HFFc6 (cell line): ENCODE measurements around the gene SH3RF3. TPM values are rescaled to one million over a fixed set of nuclear protein-coding genes. Genes with fewer than 3 reads are reported as not detected.

Experiments used
- DNase-seq: peaks from one replicate; pipeline ENCODE4 v3.0.0-alpha.2; 2018
- H3K27ac Mint-ChIP-seq: 2 replicates; pipeline ENCODE4 v1.8.0; 2020; ENCODE audit warnings: mild to moderate bottlenecking, mixed read lengths
- H3K27me3 Mint-ChIP-seq: 2 replicates; pipeline ENCODE4 v1.8.0; 2021; ENCODE audit warnings: mild to moderate bottlenecking, moderate library complexity, mixed read lengths; ENCODE audit not compliant: insufficient read depth
- H3K36me3 Mint-ChIP-seq: 2 replicates; pipeline ENCODE4 v1.8.0; 2021; ENCODE audit warnings: low read depth, mixed read lengths
- H3K4me1 Mint-ChIP-seq: 2 replicates; pipeline ENCODE4 v1.8.0; 2020; ENCODE audit warnings: low read depth, mixed read lengths
- H3K4me3 Mint-ChIP-seq: 2 replicates; pipeline ENCODE4 v1.8.0; 2020; ENCODE audit warnings: mild to moderate bottlenecking, moderate library complexity, mixed read lengths
- H3K9me3 Mint-ChIP-seq: 2 replicates; pipeline ENCODE4 v1.8.0; 2020; ENCODE audit warnings: mild to moderate bottlenecking, mixed read lengths
- CTCF ChIP-seq: fragments of 200-600 bp; sonication (generic); IDR thresholded peaks from 2 replicates; pipeline ENCODE4 v1.5.0; 2021; ENCODE audit warnings: antibody characterized with exemption, mild to moderate bottlenecking
- total RNA-seq, 6 experiments: library from RNA; stranded (reverse); fragmentation: NEBNext Ultra II Directional; extraction: Animal tissue kit (Norgen Biotek cat#: 25700); gene quantifications; 2 replicates in 1 of 6; 3 replicates in 5 of 6; pipeline ENCODE4 v1.2.3, GENCODE V29; 2021

SH3RF3 gene
- total RNA-seq, 6 experiments from 2014 or later: 2.4 to 4.4 (median 3.7) TPM

- no peak for DNase-seq
- Mint-ChIP-seq H3K4me3 (no peak overlapping the region), H3K4me1 (peaks cover 35% of the 10 kb centered on the region), H3K27me3 (peaks cover 14% of the 10 kb centered on the region; the same call in 1 of the 2 replicates), H3K27ac (no peak overlapping the region), H3K36me3 (no peaks in the 10 kb centered on the region; the same call in none of the 2 replicates), H3K9me3 (no peaks in the 10 kb centered on the region)
- no peak for TF ChIP-seq CTCF
Measured at GRCh38 chr2:109419171-109419756, 290.3 kb downstream of the SH3RF3 start.

GRCh38 chr2:109419960-109420370 lies 291.0 kb downstream of the SH3RF3 start:
- peak; percentile 77 for DNase-seq
- peaks cover 12% of the 10 kb centered on the region; the same call in 1 of the 2 replicates for H3K27me3 Mint-ChIP-seq
- H3K4me1 Mint-ChIP-seq: peaks cover 35% of the 10 kb centered on the region
- H3K27ac Mint-ChIP-seq: no peak overlapping the region
- no peaks in the 10 kb centered on the region for H3K9me3 Mint-ChIP-seq
- TF ChIP-seq CTCF: no peak
- peak overlapping the region; percentile 11; the same call in 1 of the 2 replicates for H3K4me3 Mint-ChIP-seq
- no peaks in the 10 kb centered on the region; the same call in none of the 2 replicates for H3K36me3 Mint-ChIP-seq

DNA sequence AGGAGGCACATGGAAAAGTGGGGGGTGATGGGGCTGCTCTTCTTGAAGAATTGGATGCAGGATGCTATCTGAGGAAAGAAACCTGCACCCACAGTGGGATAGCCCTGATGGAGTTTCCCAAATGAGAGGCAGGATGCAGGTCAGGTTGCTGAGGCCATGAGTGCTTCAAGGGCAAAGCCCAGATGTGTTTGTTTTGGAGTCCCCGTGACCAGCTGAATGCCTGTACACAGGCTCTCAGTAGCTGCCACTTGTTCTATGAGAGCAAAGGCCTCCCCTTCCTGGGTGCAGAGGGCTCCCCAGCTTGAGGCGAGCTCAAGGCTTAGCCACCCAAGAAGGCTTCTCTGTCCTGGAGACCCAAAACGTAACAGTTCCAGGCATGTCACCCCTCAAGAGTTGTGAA lies 292.1 kb downstream of the SH3RF3 start:
- H3K27me3 Mint-ChIP-seq: peaks cover 14% of the 10 kb centered on the region; the same call in 1 of the 2 replicates
- H3K4me1 Mint-ChIP-seq: peaks cover 35% of the 10 kb centered on the region
- H3K27ac Mint-ChIP-seq: no peak overlapping the region

DNA sequence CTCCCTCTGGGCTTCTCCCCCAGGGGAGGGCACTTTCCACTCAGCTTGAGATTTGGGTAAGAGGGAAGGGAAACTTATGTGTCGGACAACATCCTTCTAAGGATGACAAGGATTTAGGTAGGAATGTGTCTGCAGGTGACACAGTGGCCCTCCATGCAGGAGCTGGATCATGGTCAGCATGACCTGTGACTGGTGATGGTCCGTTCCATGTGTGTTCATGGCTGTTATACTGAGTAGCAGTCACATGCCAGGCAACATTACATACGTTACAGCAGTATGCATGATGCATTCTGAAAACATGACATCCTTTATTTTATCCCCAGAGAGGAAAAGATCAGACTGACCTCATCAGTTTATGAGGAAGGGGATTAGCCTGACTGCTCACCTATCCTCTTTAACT lies 292.6 kb downstream of the SH3RF3 start:
- no peak overlapping the region for H3K4me3 Mint-ChIP-seq
- peaks cover 17% of the 10 kb centered on the region; the same call in 1 of the 2 replicates for H3K27me3 Mint-ChIP-seq
- TF ChIP-seq CTCF: no peak
- no peak overlapping the region for H3K27ac Mint-ChIP-seq
- peaks cover 35% of the 10 kb centered on the region for H3K4me1 Mint-ChIP-seq
- H3K36me3 Mint-ChIP-seq: peaks cover 8% of the 10 kb centered on the region
- no peaks in the 10 kb centered on the region for H3K9me3 Mint-ChIP-seq
- DNase-seq: no peak

More for the DNA sequence above, 292.1 kb downstream of the SH3RF3 start:
- Mint-ChIP-seq H3K4me3 (no peak overlapping the region), H3K9me3 (no peaks in the 10 kb centered on the region), H3K36me3 (peaks cover 3% of the 10 kb centered on the region)
- TF ChIP-seq CTCF: no peak
- DNase-seq: no peak

- H3K36me3 Mint-ChIP-seq: peaks cover 8% of the 10 kb centered on the region
- H3K27me3 Mint-ChIP-seq: peaks cover 17% of the 10 kb centered on the region; the same call in 1 of the 2 replicates
- no peak overlapping the region for H3K27ac Mint-ChIP-seq
- H3K4me3 Mint-ChIP-seq: no peak overlapping the region
- H3K9me3 Mint-ChIP-seq: no peaks in the 10 kb centered on the region
- TF ChIP-seq CTCF: no peak
- no peak for DNase-seq
- H3K4me1 Mint-ChIP-seq: peaks cover 31% of the 10 kb centered on the region
Measured at GRCh38 chr2:109422071-109422757, 293.2 kb downstream of the SH3RF3 start.
